Neural cell (in vitro differentiated cells): ENCODE results near the gene LIN37.

Source experiments
- RAD21 ChIP-seq: fragments of 450-650 bp; conservative IDR thresholded peaks from 2 replicates; pipeline ENCODE4 v1.6.1; 2014; ENCODE audit warnings: antibody characterized with exemption, mild to moderate bottlenecking, moderate library complexity
- TF ChIP-seq, protein P1 (sequence below): fragments of 450-650 bp; IDR thresholded peaks from 2 replicates; pipeline ENCODE4 v1.5.1; 2014; ENCODE audit warnings: antibody characterized with exemption, mild to moderate bottlenecking, moderate library complexity; ENCODE audit not compliant: poor library complexity, severe bottlenecking
- TF ChIP-seq, protein P2 (sequence below): IDR thresholded peaks from 2 replicates; pipeline ENCODE4 v1.6.1; 2012; ENCODE audit warnings: borderline replicate concordance

- TF ChIP-seq, protein P1, sequence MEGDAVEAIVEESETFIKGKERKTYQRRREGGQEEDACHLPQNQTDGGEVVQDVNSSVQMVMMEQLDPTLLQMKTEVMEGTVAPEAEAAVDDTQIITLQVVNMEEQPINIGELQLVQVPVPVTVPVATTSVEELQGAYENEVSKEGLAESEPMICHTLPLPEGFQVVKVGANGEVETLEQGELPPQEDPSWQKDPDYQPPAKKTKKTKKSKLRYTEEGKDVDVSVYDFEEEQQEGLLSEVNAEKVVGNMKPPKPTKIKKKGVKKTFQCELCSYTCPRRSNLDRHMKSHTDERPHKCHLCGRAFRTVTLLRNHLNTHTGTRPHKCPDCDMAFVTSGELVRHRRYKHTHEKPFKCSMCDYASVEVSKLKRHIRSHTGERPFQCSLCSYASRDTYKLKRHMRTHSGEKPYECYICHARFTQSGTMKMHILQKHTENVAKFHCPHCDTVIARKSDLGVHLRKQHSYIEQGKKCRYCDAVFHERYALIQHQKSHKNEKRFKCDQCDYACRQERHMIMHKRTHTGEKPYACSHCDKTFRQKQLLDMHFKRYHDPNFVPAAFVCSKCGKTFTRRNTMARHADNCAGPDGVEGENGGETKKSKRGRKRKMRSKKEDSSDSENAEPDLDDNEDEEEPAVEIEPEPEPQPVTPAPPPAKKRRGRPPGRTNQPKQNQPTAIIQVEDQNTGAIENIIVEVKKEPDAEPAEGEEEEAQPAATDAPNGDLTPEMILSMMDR = no peak
- TF ChIP-seq RAD21 = no peak
- TF ChIP-seq, protein P2, sequence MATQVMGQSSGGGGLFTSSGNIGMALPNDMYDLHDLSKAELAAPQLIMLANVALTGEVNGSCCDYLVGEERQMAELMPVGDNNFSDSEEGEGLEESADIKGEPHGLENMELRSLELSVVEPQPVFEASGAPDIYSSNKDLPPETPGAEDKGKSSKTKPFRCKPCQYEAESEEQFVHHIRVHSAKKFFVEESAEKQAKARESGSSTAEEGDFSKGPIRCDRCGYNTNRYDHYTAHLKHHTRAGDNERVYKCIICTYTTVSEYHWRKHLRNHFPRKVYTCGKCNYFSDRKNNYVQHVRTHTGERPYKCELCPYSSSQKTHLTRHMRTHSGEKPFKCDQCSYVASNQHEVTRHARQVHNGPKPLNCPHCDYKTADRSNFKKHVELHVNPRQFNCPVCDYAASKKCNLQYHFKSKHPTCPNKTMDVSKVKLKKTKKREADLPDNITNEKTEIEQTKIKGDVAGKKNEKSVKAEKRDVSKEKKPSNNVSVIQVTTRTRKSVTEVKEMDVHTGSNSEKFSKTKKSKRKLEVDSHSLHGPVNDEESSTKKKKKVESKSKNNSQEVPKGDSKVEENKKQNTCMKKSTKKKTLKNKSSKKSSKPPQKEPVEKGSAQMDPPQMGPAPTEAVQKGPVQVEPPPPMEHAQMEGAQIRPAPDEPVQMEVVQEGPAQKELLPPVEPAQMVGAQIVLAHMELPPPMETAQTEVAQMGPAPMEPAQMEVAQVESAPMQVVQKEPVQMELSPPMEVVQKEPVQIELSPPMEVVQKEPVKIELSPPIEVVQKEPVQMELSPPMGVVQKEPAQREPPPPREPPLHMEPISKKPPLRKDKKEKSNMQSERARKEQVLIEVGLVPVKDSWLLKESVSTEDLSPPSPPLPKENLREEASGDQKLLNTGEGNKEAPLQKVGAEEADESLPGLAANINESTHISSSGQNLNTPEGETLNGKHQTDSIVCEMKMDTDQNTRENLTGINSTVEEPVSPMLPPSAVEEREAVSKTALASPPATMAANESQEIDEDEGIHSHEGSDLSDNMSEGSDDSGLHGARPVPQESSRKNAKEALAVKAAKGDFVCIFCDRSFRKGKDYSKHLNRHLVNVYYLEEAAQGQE = no peak
Observed at GRCh38 chr19:35776102-35776788, 27.9 kb downstream of the LIN37 start.
